A673 (cell line): Measurements from ENCODE around the gene UFC1.

Source experiments
- CTCF ChIP-seq: fragments of 300-800, 200-600 bp; sonication (generic); conservative IDR thresholded peaks from 2 replicates; pipeline ENCODE4 v1.5.1; 2017; ENCODE audit warnings: low read depth, mild to moderate bottlenecking, antibody characterized with exemption, low read length, moderate library complexity, mixed read lengths
- EZH2 ChIP-seq: fragments of 200-600 bp; sonication (generic); IDR thresholded peaks from 2 replicates; pipeline ENCODE4 v1.6.1; 2017; ENCODE audit warnings: borderline replicate concordance, low read depth, mild to moderate bottlenecking, mixed read lengths, antibody characterized with exemption, low read length; ENCODE audit not compliant: poor library complexity, severe bottlenecking

GRCh38 chr1:161159913-161160243 lies 6.1 kb downstream of the UFC1 start:
- no peak for TF ChIP-seq CTCF
- TF ChIP-seq EZH2, result no peak
